Measurements from ENCODE around the gene MED13. TPM values are rescaled to one million over a fixed set of nuclear protein-coding genes. Genes with fewer than 3 reads are reported as not detected.

The MED13 gene
- total RNA-seq, 4 donors from 2014 or later = 41.9 to 51.7 (median 49.1) TPM

- Histone ChIP-seq H3K27ac (replicated peaks in 1 of 4) (peak overlapping the region in 2 of 4 donors; percentile 17 to 98), H3K4me1 (peaks cover 54 to 75% (median 67%) of the 10 kb centered on the region in 4 donors), H3K27me3 (no peaks in the 10 kb centered on the region), H3K4me3 (peak overlapping the region; percentile 84 to 89 (median 88)), H3K9me3 (no peaks in the 10 kb centered on the region), H3K36me3 (peaks cover 3 to 17% (median 9%) of the 10 kb centered on the region in 4 donors)
- DNase-seq (ENCODE audit: extremely low spot score) = no peak
- intact Hi-C loops (cut with DNase I) = loop anchor here (10.0 kb wide), 1 partner anchor 198 kb away; the partner anchor contains the start of gene BRIP1
- no peak for TF ChIP-seq EP300 (IDR thresholded peaks at IDR 0.05)
- TF ChIP-seq CTCF (IDR thresholded peaks at IDR 0.05) = no peak
- TF ChIP-seq POLR2A (IDR thresholded peaks at IDR 0.05; ENCODE audit: low read depth) = no peak
- TF ChIP-seq POLR2AphosphoS5 (IDR thresholded peaks at IDR 0.05) = no peak
- WGBS = 19% methylated on average over 1 of the region's 1 CpG
These were observed 2.8 kb downstream of the MED13 start for GRCh38 chr17:62062302-62062701.

- peaks cover 3 to 26% (median 14%) of the 10 kb centered on the region in 4 donors for H3K36me3 ChIP-seq
- no peaks in the 10 kb centered on the region for H3K9me3 ChIP-seq
- intact Hi-C loops (cut with DNase I) = no loop called here
- H3K4me3 ChIP-seq = peak overlapping the region in 1 of 4 donors; percentile 11
- 59% methylated on average over 3 of the region's 3 CpGs for WGBS
- no peak overlapping the region for H3K27ac ChIP-seq (replicated peaks in 1 of 4)
- TF ChIP-seq POLR2A (IDR thresholded peaks at IDR 0.05; ENCODE audit: low read depth) = no peak
- TF ChIP-seq EP300 (IDR thresholded peaks at IDR 0.05) = no peak
- no peak for TF ChIP-seq POLR2AphosphoS5 (IDR thresholded peaks at IDR 0.05)
- TF ChIP-seq CTCF (IDR thresholded peaks at IDR 0.05) = no peak
- no peaks in the 10 kb centered on the region for H3K27me3 ChIP-seq
- DNase-seq (ENCODE audit: extremely low spot score) = no peak
- peaks cover 66 to 87% (median 81%) of the 10 kb centered on the region in 4 donors for H3K4me1 ChIP-seq
These were observed 5.7 kb downstream of the MED13 start for GRCh38 chr17:62059414-62059813.

GRCh38 chr17:62058611-62059010 lies 6.5 kb downstream of the MED13 start:
- Histone ChIP-seq H3K9me3 (no peaks in the 10 kb centered on the region), H3K4me3 (no peak overlapping the region), H3K4me1 (peaks cover 67 to 88% (median 86%) of the 10 kb centered on the region in 4 donors), H3K27ac (replicated peaks in 1 of 4) (no peak overlapping the region), H3K36me3 (peaks cover 3 to 26% (median 14%) of the 10 kb centered on the region in 4 donors), H3K27me3 (no peaks in the 10 kb centered on the region)
- TF ChIP-seq POLR2AphosphoS5 (IDR thresholded peaks at IDR 0.05) (no peak), POLR2A (IDR thresholded peaks at IDR 0.05; ENCODE audit: low read depth) (no peak), EP300 (IDR thresholded peaks at IDR 0.05) (no peak), CTCF (IDR thresholded peaks at IDR 0.05) (no peak)
- no peak for DNase-seq (ENCODE audit: extremely low spot score)
- WGBS = 58% methylated on average over 4 of the region's 4 CpGs
- intact Hi-C loops (cut with DNase I) = no loop called here

- TF ChIP-seq CTCF (IDR thresholded peaks at IDR 0.05) (no peak), POLR2AphosphoS5 (IDR thresholded peaks at IDR 0.05) (no peak), POLR2A (IDR thresholded peaks at IDR 0.05; ENCODE audit: low read depth) (no peak), EP300 (IDR thresholded peaks at IDR 0.05) (no peak)
- intact Hi-C loops (cut with DNase I) = no loop called here
- Histone ChIP-seq H3K4me3 (no peak overlapping the region), H3K36me3 (peaks cover 3 to 26% (median 14%) of the 10 kb centered on the region in 4 donors), H3K4me1 (peaks cover 68 to 88% (median 86%) of the 10 kb centered on the region in 4 donors), H3K27me3 (no peaks in the 10 kb centered on the region), H3K27ac (replicated peaks in 1 of 4) (no peak overlapping the region), H3K9me3 (no peaks in the 10 kb centered on the region)
- 29% methylated on average over 1 of the region's 1 CpG for whole genome bisulfite sequencing
- no peak for DNase-seq (ENCODE audit: extremely low spot score)
These were observed 7.4 kb downstream of the MED13 start for GRCh38 chr17:62057696-62058095.
